Testis (tissue), 2 donors: ENCODE data around the gene HYCC1.

Experiments used
- POLR2A ChIP-seq: fragments of 450-650 bp; IDR thresholded peaks from one replicate; pipeline ENCODE4 v1.6.1; 2017; ENCODE audit warnings: antibody characterized with exemption, mild to moderate bottlenecking, moderate library complexity
- TF ChIP-seq, protein P1 (sequence below), 3 experiments: fragments of 450-650 bp in 2 of 3; fragments of 200-600 bp in 1 of 3; sonication (generic) in 1 of 3; IDR thresholded peaks; one replicate each; pipeline ENCODE4 v1.5.1; 2016 to 2019; ENCODE audit warnings: antibody characterized with exemption in 3 of 3, mild to moderate bottlenecking in 2 of 3, moderate library complexity in 1 of 3

DNA sequence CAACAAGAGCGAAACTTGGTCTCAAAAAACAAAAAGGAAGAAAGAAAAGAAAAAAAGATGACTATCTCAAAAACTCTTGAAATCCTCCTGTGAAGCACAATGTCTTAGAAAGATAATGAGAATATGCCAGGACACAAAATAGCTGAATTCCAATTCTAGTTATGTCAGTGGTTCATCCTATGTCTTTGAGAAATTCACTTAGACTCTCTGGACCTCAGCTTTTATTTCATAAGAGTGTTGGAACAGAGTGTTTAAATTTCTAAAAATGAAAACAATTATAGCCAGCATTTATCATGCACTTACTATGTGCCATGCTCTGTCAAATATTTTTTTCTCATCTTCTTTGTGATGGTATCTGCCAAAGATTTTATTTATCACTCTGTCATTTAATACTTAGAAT lies 13.3 kb upstream of the HYCC1 start:
- TF ChIP-seq, protein P1, sequence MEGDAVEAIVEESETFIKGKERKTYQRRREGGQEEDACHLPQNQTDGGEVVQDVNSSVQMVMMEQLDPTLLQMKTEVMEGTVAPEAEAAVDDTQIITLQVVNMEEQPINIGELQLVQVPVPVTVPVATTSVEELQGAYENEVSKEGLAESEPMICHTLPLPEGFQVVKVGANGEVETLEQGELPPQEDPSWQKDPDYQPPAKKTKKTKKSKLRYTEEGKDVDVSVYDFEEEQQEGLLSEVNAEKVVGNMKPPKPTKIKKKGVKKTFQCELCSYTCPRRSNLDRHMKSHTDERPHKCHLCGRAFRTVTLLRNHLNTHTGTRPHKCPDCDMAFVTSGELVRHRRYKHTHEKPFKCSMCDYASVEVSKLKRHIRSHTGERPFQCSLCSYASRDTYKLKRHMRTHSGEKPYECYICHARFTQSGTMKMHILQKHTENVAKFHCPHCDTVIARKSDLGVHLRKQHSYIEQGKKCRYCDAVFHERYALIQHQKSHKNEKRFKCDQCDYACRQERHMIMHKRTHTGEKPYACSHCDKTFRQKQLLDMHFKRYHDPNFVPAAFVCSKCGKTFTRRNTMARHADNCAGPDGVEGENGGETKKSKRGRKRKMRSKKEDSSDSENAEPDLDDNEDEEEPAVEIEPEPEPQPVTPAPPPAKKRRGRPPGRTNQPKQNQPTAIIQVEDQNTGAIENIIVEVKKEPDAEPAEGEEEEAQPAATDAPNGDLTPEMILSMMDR (IDR thresholded peaks at IDR 0.05), result no peak
- TF ChIP-seq POLR2A, result no peak
